GM10266 (cell line): ENCODE results near the gene PTMA.

Experiments
- DNase-seq: peaks from one replicate; pipeline ENCODE4 v3.0.0; 2012; ENCODE audit errors: extremely low spot score
- TF ChIP-seq, protein P1 (sequence below): IDR thresholded peaks from 2 replicates; pipeline ENCODE4 v1.5.1; 2012; ENCODE audit warnings: mild to moderate bottlenecking, low read depth; ENCODE audit not compliant: control insufficient read depth, insufficient read depth; ENCODE audit errors: missing control alignments

PTMA gene

DNA sequence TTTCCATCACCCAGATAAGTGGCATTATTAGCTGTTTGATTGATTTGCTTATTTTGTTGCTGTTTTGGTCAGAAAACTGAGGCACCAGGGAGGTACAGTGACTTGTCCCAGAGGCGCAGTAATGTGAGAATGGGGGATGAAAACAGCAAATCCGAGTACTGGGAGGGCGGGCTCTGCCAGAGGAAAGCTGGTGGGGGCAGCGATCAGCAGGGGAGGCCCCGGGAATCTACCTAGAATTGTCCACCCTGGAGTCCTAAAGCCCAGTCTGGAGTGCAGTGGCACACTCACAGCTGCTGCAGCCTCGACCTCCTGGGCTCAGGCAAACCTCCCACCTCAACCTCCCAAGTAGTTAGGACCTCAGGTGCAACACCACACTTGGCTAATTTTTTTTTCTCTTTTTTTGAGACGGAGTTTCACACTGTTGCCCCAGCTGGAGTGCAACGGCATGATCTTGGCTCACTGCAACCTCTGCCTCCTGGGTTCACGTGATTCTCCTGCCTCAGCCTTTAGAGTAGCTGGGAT is 17.0 kb upstream of the PTMA start:
- TF ChIP-seq, protein P1, sequence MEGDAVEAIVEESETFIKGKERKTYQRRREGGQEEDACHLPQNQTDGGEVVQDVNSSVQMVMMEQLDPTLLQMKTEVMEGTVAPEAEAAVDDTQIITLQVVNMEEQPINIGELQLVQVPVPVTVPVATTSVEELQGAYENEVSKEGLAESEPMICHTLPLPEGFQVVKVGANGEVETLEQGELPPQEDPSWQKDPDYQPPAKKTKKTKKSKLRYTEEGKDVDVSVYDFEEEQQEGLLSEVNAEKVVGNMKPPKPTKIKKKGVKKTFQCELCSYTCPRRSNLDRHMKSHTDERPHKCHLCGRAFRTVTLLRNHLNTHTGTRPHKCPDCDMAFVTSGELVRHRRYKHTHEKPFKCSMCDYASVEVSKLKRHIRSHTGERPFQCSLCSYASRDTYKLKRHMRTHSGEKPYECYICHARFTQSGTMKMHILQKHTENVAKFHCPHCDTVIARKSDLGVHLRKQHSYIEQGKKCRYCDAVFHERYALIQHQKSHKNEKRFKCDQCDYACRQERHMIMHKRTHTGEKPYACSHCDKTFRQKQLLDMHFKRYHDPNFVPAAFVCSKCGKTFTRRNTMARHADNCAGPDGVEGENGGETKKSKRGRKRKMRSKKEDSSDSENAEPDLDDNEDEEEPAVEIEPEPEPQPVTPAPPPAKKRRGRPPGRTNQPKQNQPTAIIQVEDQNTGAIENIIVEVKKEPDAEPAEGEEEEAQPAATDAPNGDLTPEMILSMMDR, result no peak
- no peak for DNase-seq

DNA sequence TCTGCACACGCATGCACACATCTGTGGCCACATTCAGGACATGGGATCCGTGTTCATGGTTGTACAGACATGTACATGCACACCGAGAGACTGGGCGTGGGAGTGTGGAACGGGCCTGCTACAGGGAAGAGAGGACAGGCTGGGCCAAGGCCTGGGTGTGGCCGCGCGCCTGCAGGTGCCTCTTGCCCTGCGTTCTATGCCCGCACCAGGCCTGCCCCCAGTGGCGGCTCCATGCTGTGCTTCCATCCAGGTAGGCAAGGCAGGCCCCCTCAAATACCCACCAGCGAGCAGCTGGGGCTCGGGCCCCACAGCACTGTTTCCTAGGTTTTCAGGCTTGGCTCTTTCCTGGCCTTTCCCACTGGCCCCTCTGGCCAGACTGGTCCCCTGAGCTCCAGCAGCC is 15.5 kb upstream of the PTMA start:
- DNase-seq, result no peak
- TF ChIP-seq, protein P1, result no peak

DNA sequence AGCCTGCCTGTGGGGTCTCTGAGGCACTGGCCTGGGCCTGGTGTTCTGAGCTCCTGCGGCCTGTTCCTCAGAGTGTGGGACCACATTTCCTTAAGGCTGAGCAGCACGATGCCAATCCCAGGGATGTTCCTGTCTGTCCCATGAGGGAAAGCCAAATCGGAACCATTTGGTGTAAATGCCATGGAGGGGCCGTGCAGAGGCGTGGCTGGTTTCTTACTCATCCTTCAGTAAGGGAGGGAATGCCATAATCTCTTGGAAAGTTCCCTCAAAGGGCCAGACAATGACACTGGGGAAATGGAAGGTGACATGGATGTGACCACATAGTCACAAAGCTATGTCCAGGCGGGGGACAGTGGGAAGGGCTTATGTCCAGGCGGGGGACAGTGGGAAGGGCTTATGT is 14.4 kb upstream of the PTMA start:
- DNase-seq, result no peak
- TF ChIP-seq, protein P1, result no peak

DNA sequence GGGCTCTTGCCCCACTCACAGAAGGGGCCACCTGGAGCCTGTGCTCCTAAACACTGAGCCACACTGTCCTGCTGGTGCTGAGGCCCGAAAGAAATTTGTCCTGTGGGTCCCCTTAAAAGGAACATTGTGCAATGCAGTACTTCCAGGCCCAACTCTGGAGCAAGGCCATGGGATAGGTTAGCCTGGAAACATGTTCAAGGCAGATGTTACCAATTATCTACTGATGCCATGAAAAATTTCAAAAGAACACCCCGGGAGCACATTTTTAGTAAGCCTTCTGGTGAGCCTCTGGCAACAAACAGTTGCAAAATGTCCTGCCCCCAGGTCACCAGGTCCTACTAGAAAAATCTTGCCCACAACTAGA is 12.3 kb upstream of the PTMA start:
- no peak for DNase-seq
- TF ChIP-seq, protein P1, result no peak

DNA sequence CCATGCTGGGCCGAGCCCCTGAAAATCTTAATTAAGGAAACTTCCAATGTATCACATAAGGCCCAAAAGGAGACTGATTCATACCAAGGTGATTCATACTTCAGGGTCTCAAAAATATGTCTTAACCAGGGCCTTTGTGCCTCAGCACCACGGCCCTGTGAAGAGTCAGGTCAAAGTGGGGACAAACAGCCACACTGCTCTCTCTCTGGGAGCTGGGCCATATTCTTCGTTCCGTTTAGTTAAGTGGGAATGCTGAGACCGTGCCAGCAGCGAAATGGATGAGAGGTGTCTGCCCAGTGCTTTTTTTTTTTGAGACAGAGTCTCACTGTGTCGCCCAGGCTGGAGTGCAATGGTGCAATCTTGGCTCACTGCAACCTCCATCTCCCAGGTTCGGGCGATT is 9.3 kb upstream of the PTMA start:
- no peak for DNase-seq

DNA sequence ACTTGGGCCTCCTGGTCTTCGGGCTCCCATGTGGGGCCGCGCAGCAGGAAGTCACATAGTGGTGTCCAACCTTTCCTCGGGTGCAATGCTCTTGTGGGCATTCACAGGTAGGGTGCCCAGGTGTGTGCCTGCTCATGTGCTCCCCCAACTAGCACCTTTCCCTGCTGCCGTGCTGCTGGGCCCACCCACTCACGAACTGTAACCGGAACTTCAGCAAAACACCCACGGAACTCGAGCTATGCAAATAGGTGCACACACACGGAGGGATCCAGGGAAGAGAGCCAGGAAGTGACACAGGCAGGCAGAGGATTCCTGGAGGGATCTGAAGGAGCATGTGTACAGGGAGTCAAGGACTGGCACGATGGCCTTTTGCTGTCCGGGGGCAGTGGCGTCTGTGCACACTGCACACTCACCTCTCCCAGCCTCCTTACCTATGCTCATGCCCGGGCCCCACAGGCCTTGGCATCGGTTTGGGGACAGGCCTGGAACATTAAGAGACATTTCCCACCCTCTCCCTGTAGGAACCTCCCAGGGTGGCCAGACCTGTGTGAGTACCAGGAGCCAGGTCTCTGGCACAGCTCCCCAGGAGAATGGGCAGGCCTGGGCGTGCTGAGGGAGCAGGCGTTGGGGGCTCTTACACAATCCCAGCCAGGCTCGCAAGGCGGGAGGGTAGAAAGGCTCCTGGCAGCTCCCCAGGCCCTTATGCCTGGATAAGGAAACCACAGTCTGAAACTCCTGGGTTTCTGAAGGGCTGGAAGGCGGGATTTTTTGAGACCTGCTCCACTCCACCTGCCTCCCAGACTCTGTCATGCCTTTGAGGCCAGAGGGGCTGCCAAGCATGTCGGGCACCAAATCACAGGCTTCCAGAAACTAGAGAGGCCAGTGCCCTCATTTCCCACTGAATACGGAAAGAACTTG is 6.6 kb upstream of the PTMA start:
- no peak for DNase-seq
- TF ChIP-seq, protein P1, result no peak

More for the DNA sequence above, 9.3 kb upstream of the PTMA start:
- TF ChIP-seq, protein P1, result no peak

DNA sequence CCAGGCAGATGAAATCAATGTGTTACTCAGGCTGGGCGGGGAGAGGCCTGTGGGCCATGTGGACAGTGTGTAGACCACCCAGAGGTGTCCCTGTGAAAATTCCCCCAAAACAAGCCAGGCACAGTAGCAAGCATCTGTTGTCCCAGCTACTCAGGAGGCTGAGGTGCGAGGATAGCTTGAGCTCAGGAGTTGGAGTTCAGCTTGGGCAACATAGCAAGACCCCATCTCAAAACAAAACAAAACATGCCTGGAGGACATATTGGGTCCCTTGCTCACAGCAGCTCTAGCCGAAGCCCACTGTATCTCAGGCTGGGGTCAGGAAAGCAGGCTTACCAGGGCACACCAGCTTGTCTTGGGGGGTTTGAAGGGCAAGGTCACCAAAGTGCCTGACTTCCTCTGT is 4.3 kb upstream of the PTMA start:
- no peak for DNase-seq

More for the DNA sequence above, 4.3 kb upstream of the PTMA start:
- TF ChIP-seq, protein P1, result no peak
